Measurements from ENCODE around the gene ACSL1. TPM values are rescaled to one million over a fixed set of nuclear protein-coding genes. Genes with fewer than 3 reads are reported as not detected.

Gene ACSL1
- total RNA-seq, 1 donor, result 57.5 TPM

GRCh38 chr4:184833046-184833838 lies 7.5 kb upstream of the ACSL1 start:
- Histone ChIP-seq H3K36me3 (ENCODE audit: insufficient read depth, low read length) (no peaks in the 10 kb centered on the region), H3K27me3 (ENCODE audit: insufficient read depth, low read length) (no peaks in the 10 kb centered on the region), H3K4me2 (ENCODE audit: insufficient read depth, low read length) (no peak overlapping the region), H3K27ac (ENCODE audit: low read depth, low read length) (no peak overlapping the region), H4K20me1 (ENCODE audit: insufficient read depth, low read length) (no peaks in the 10 kb centered on the region), H3K4me3 (ENCODE audit: insufficient read depth, low read length) (no peak overlapping the region), H2AFZ (ENCODE audit: low read length) (no peak overlapping the region), H3K4me1 (ENCODE audit: insufficient read depth, low read length) (no peaks in the 10 kb centered on the region), H3K79me2 (ENCODE audit: insufficient read depth, low read length) (no peaks in the 10 kb centered on the region), H3K9me3 (ENCODE audit: low read depth, low read length) (no peaks in the 10 kb centered on the region)
- TF ChIP-seq CTCF (IDR thresholded peaks at IDR 0.05; ENCODE audit: extremely low read depth, low read depth, low read length), result no peak
- DNase-seq (ENCODE audit: insufficient read length, low spot score, missing footprints), result no peak

GRCh38 chr4:184831153-184831552 lies 5.4 kb upstream of the ACSL1 start:
- H3K27ac ChIP-seq (ENCODE audit: low read depth, low read length), result no peak overlapping the region
- H4K20me1 ChIP-seq (ENCODE audit: insufficient read depth, low read length), result no peaks in the 10 kb centered on the region
- H3K9me3 ChIP-seq (ENCODE audit: low read depth, low read length), result no peaks in the 10 kb centered on the region
- H3K4me2 ChIP-seq (ENCODE audit: insufficient read depth, low read length), result no peak overlapping the region
- no peak for TF ChIP-seq CTCF (IDR thresholded peaks at IDR 0.05; ENCODE audit: extremely low read depth, low read depth, low read length)
- no peak for DNase-seq (ENCODE audit: insufficient read length, low spot score, missing footprints)
- H3K4me1 ChIP-seq (ENCODE audit: insufficient read depth, low read length), result no peaks in the 10 kb centered on the region
- no peaks in the 10 kb centered on the region for H3K79me2 ChIP-seq (ENCODE audit: insufficient read depth, low read length)
- no peaks in the 10 kb centered on the region for H3K36me3 ChIP-seq (ENCODE audit: insufficient read depth, low read length)
- no peak overlapping the region for H2AFZ ChIP-seq (ENCODE audit: low read length)
- no peak overlapping the region for H3K4me3 ChIP-seq (ENCODE audit: insufficient read depth, low read length)
- H3K27me3 ChIP-seq (ENCODE audit: insufficient read depth, low read length), result no peaks in the 10 kb centered on the region

DNA sequence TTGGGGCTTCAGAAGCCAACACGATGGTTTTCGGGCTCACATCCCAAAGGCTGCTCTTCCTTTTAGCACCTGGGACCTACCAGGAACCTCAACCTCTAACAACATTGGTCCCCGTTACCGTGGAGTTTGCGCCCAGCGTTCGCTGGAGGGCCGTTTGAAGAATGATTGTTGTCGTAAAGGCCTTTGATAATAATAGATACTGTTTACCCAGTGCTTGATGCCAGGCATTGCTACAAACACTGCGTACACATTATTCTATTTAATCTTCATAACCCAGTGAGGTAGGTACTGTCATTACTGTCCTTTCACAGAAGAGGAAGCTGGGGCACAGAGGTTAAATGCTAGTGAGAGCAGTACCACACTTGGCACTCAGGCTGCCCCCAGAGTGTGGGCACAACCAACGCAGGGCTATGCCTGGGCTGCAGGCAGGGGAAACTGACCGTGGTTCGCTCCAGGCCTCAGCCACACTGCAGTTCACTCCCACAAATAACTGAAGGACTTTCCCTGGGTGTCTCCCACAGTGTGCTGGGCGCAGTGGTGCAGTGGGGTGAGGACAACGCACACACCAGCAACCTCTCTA lies 1.0 kb upstream of the ACSL1 start:
- Histone ChIP-seq H3K4me1 (ENCODE audit: insufficient read depth, low read length) (peaks cover 8% of the 10 kb centered on the region), H3K36me3 (ENCODE audit: insufficient read depth, low read length) (no peaks in the 10 kb centered on the region), H3K4me3 (ENCODE audit: insufficient read depth, low read length) (peak overlapping the region; percentile 74), H3K9me3 (ENCODE audit: low read depth, low read length) (no peaks in the 10 kb centered on the region), H3K79me2 (ENCODE audit: insufficient read depth, low read length) (peaks cover 30% of the 10 kb centered on the region), H3K4me2 (ENCODE audit: insufficient read depth, low read length) (peak overlapping the region; percentile 84), H4K20me1 (ENCODE audit: insufficient read depth, low read length) (peaks cover 9% of the 10 kb centered on the region), H2AFZ (ENCODE audit: low read length) (peak overlapping the region; percentile 92), H3K27ac (ENCODE audit: low read depth, low read length) (no peak overlapping the region), H3K27me3 (ENCODE audit: insufficient read depth, low read length) (no peaks in the 10 kb centered on the region)
- DNase-seq (ENCODE audit: insufficient read length, low spot score, missing footprints), result no peak
- TF ChIP-seq CTCF (IDR thresholded peaks at IDR 0.05; ENCODE audit: extremely low read depth, low read depth, low read length), result no peak

DNA sequence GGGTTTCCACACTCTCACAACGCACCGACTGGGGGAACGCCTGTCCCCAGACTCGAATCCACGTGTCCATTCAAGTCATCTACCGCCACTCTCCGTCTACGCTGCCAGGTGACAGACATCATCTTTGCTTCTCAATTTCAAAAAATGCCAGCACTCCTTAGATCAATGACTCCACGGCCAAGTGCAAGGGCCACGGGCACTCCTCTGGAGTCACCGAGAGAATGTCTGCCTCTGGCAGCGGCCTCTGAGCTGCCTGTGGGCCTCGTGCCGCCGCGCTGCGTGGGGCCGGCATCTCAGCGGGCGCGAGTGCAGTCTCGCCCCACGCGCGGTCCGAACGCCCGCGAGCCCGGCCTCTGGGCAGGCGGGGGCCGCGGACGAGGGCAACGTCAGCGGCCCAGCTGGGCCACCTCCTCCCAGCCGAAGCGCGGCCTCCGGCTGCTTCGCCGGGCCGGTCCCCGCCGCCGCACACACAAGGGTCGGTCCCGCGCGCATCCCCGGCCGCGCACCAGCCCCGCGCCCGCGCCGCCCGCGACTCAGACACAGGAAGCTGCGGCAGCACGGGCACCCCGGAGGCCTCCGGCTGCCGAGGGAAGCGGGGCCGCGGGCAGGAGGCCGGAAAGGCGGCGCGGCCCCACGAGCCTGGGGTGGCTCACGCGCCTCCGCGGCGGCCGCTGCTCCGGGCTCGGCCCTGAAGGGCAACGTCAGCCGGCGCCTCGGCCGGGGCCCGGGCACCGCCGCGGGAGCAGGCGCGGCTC lies 450 bp downstream of the ACSL1 start:
- Histone ChIP-seq H2AFZ (ENCODE audit: low read length) (peak overlapping the region; percentile 76), H3K27ac (ENCODE audit: low read depth, low read length) (peak overlapping the region; percentile 0), H3K36me3 (ENCODE audit: insufficient read depth, low read length) (no peaks in the 10 kb centered on the region), H3K4me1 (ENCODE audit: insufficient read depth, low read length) (peaks cover 8% of the 10 kb centered on the region), H3K79me2 (ENCODE audit: insufficient read depth, low read length) (peaks cover 37% of the 10 kb centered on the region), H4K20me1 (ENCODE audit: insufficient read depth, low read length) (peaks cover 18% of the 10 kb centered on the region), H3K27me3 (ENCODE audit: insufficient read depth, low read length) (no peaks in the 10 kb centered on the region), H3K4me3 (ENCODE audit: insufficient read depth, low read length) (peak overlapping the region; percentile 82), H3K9me3 (ENCODE audit: low read depth, low read length) (no peaks in the 10 kb centered on the region), H3K4me2 (ENCODE audit: insufficient read depth, low read length) (peak overlapping the region; percentile 86)
- no peak for TF ChIP-seq CTCF (IDR thresholded peaks at IDR 0.05; ENCODE audit: extremely low read depth, low read depth, low read length)
- peak; percentile 94 for DNase-seq (ENCODE audit: insufficient read length, low spot score, missing footprints)
